Stimulated activated CD8-positive, alpha-beta memory T cell treated with anti-CD3 and anti-CD28 coated beads, Interleukin-7, amount 100 ng/mL, for 24 hours (primary cell): ENCODE measurements around the gene PRPF19.

Source experiments
- DNase-seq: peaks from one replicate; pipeline ENCODE4 v3.0.0-alpha.2; 2020; ENCODE audit warnings: low read depth

Gene PRPF19

DNA sequence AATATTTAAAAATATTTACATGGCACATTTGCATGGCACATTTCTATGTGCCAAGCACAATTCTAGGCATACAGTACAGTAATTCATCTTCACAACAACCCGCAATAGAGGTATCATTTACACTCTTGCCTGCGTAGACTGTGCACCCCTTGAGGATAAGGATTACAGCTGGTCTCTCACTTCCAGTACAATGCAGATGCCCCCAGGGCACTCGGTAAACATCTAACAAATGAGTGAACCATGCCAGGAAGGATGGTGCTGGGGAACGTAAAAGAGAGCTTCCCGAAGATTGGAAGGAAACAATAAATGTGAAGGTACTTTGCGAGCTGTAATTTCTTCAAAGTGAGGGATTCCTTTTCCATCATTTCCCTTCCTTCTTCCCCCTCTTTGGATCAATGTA is 1.3 kb downstream of the PRPF19 start:
- no peak for DNase-seq

GRCh38 chr11:60902625-60903024 is 3.8 kb downstream of the PRPF19 start:
- DNase-seq: no peak

DNA sequence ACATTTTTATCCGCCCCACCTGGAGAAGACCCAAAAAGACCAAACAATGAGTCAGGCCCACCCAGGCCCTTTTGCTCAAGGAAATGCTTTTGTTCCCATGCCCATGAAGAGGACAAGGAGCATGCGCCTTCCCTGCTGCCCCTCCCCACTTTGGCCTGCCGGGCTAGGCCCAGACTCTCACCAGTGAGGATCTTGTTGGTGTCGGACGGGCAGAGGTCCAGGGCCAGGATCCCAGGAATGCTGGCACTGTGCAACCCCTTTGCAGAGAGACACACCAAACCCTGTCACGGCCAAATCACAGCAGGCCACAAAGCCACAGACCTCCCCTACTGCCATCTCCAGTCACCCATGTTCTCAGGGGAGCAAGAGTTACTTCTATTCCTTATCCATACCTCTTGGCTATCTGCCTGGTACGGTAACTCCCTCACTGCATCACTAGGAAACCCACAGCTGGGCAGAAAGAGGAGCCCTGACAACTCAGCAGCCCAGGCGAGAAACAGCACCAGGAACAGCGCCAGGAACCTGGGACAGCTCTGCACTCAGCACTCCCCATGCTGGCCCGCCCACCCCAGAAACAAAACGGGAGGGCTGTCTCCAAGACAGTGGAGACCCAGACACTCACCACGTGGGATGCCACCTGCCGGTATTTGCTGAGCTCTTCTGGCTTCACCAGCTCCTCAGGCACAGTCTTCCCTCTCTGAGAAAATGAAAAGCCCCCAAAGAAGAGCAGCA is 5.5 kb downstream of the PRPF19 start:
- DNase-seq: no peak

GRCh38 chr11:60899977-60900376 is 6.4 kb downstream of the PRPF19 start:
- no peak for DNase-seq

- DNase-seq: no peak
Observed at GRCh38 chr11:60899046-60899936, 7.1 kb downstream of the PRPF19 start.

DNA sequence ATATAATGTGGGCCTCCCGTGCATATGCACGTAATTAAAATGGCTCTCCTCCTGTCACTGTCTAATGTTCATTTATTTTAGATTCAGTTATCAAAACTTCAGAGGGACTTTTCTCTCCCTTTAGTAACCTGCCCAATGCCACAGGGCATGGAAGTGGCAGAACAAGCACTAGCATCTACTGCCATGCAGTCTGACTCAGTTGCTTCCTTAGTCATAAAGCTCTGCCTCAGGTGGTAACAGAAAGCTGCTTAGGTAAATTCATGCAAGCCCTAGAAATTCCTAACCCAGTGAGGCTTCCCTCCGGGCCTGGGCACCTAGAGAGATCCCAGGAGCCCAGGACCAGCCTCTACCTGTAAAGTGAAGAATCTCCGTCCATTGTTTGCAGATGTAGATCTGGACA is 8.9 kb downstream of the PRPF19 start:
- DNase-seq: no peak

DNA sequence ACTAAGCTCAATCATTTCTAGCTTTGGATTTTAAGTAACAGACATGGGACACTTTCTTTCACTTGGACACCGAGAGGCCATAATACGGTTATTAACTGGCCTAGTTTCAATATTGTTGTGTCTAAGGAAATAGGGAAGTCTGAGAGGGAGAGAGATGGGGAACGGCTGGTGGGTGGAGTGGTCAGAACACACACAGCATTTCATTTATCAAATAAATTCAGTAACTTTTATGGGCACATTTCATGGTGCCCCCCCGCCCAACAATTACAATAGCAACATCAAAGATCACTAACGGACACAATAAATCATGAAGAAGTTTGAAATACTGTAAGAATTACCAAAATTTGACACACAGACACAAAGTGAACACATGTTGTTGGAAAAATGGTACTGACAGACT is 10.7 kb downstream of the PRPF19 start:
- DNase-seq: no peak

GRCh38 chr11:60891103-60891741 is 15.2 kb downstream of the PRPF19 start:
- DNase-seq: no peak

DNA sequence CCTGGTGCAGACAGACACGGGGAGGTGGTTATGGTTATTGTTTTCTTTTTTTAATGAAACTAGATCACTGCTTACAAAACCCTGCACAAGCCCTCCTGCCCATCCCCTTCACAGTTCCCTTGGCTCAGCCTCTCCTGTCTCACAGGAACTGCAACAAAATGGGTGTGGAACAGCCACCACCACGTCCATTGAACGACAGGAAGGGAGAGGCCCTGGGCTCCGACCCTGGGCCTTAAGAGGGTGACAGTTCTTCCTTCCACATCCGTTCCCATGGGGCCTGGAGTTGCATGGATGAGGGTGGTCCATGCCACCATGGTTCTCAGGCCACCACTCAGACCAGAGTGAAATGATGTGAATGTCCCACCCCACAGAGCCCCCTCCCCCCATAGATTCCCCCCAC is 15.7 kb downstream of the PRPF19 start:
- no peak for DNase-seq

- DNase-seq: no peak
Observed at GRCh38 chr11:60889869-60890311, 16.5 kb downstream of the PRPF19 start.

DNA sequence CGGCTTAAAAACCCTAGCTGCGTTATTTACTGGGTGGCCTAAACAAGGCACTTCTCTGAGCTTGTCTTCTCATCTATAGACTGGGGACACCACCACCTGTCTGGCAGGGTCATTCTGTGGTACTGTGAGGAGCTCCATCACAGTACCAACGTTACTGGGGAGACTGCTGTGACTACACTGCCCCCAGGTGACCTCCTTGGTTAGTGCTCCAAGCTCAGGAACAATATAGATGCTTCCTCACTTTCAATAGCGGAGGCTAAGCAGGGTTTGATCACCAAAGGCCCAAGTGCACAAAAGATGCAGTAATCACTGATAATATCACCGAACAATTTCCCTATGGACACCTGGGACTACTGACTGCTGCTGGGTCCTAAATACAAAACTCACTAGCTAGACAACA is 18.8 kb downstream of the PRPF19 start:
- no peak for DNase-seq

DNA sequence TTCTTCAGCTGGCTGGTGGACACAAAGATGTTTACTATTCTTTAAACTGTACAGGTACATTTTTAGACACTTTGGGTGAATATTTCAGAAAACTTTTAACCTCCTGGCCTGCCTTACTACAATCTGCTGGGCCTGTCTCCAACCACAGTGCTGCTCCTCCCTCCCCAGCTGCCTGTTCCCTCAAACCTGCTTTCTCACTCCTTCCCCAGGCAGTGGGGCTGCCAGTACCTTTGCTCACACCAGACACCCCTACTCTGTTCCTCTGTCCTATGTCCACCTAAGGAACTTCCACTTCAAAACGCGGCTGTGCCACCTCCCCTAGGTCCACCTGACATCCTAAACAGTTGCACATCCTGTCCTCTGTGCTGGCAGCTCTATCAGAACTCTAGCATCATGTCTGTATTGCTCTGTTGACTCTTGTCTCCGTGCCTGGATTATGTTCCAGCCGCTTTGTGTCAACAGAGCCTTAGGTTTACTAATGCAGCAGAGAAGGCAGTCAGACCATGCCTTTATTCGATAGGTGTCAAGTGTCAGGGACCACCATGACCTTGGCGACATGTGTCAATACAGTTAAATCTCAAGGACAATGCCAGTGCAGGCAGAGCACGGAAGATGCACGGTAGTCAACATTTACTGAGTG is 25.6 kb downstream of the PRPF19 start:
- DNase-seq: no peak

DNA sequence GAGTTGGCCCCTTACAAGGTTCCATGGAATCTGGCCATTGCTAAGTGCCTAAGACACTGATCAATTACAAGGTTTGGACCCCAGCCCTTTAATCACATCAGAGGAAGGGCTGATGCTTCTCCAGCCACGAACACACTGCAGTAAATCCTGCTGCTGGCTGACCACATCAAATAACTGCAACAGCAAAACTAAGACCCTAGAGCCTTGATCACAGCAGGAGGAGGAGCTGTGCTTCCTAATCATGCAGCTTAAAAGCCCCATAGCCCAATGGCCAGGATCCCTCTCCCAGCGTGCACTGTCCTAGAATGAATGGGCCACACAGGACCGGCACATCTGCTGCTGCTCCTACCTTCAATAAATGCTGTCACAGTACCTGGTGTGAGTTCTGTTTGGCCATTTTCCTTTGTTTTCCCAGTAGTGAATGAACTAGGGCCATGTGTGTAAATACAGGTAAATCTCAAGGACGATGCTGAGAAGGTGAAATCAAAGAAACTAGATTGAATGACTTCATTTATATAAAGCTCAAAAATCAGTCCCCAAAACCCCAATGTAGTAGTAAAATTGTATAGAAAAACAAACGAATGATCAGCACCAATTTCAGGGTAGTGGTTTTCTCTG is 26.3 kb downstream of the PRPF19 start:
- DNase-seq: no peak

DNA sequence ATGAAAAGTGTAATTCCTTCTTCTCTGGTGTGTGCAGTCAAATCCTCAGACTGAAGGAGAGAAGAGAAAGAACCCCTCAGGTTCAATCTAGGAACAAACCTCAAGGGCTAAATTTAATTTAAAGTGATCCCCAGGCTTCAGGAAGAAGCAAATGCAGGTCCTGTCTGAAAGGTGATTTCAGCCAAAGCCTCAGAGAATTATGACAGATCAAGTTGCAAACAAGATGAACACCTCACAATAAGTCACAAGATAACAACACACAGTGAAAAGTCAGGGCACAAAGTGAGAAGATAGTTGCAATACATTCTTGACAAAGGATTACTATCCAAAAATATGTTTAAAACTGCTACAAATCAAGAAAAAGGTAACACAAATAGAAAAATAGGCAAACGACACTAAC is 27.3 kb downstream of the PRPF19 start:
- no peak for DNase-seq

- DNase-seq: no peak
Observed at GRCh38 chr11:60878245-60879101, 27.9 kb downstream of the PRPF19 start.

DNA sequence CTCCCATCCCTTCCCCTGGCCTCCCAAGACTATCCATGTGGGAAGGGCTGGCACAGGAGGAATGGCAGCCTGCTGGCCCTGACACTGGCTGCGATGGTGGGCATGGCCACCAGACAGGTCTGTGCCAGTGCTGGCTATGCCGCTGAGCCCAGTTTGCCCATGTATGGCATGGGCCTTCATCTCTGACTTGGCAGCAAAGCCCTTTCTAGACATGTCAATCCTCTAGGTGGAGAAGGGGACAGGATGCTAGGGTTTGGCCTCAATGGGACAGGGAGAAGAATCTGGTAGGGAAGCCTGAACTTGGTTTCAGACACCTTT is 30.3 kb downstream of the PRPF19 start:
- DNase-seq: no peak

DNA sequence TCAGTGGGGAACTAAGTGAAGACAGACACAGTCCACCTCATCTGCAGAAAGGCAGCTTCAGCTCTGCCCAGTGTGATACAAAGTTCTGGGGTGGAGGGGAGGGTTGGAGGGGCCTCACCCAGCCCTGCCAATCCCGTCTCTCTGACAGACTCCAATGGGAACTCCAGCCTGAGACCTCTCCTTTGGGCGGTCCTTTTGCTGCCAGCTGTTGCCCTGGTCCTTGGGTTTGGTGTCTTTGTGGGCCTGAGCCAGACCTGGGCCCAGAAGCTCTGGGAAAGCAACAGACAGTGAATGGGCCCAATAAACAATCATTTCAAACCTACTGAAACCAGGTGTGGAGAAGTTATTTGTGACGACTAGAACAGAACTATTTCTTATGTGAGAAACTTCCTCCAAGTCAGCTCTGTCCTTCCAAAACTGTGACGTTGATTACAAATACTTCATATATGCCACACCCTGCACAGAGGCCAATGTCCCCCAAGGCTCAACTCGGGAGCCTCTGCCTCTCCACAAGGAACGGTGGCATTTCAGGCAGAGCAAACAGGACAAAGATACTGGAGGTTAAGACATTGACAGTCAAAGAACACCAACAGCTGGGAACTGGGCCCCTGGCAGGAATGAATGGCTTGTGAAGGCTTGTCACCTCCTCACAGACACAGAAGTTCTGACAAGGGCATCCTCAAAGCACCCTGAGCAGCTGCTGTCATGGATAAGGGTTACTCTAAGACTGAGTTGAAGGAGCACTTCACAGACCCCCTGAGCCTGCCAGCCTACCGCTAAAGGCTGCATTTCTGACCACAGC is 30.8 kb downstream of the PRPF19 start:
- DNase-seq: no peak

GRCh38 chr11:60874421-60875365 is 31.7 kb downstream of the PRPF19 start:
- no peak for DNase-seq

DNA sequence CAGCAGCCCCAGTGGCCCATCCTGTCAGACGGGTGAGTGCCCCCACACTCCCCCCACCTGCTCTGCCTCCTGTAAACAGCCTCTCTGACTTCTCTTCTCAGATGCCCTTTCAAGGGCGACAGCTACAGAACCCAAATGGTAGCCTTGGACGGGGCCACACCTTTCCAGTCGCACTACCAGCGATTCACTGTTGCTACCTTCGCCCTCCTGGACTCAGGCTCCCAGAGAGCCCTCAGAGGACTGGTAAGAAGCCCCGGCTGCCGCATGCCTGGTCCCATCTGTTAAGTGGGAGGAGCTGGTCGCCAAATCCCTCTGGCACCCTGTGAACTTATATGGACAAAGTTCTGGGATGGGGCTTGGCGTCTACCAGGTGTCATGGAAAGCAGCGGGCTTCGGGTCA is 32.9 kb downstream of the PRPF19 start:
- DNase-seq: no peak
